Breast epithelium (tissue), 3 donors: ENCODE data around the gene DNAJC22.

Experiments used
- POLR2A ChIP-seq: fragments of 450-650 bp; IDR thresholded peaks from one replicate; pipeline ENCODE4 v1.6.1; 2016; ENCODE audit warnings: antibody characterized with exemption, mild to moderate bottlenecking, moderate library complexity
- TF ChIP-seq, protein P1 (sequence below), 3 donors: fragments of 450-650 bp; IDR thresholded peaks; one replicate each; pipeline ENCODE4 v1.5.1; 2016 to 2017; ENCODE audit warnings: antibody characterized with exemption in 3 of 3, mild to moderate bottlenecking in 3 of 3, moderate library complexity in 3 of 3

DNA sequence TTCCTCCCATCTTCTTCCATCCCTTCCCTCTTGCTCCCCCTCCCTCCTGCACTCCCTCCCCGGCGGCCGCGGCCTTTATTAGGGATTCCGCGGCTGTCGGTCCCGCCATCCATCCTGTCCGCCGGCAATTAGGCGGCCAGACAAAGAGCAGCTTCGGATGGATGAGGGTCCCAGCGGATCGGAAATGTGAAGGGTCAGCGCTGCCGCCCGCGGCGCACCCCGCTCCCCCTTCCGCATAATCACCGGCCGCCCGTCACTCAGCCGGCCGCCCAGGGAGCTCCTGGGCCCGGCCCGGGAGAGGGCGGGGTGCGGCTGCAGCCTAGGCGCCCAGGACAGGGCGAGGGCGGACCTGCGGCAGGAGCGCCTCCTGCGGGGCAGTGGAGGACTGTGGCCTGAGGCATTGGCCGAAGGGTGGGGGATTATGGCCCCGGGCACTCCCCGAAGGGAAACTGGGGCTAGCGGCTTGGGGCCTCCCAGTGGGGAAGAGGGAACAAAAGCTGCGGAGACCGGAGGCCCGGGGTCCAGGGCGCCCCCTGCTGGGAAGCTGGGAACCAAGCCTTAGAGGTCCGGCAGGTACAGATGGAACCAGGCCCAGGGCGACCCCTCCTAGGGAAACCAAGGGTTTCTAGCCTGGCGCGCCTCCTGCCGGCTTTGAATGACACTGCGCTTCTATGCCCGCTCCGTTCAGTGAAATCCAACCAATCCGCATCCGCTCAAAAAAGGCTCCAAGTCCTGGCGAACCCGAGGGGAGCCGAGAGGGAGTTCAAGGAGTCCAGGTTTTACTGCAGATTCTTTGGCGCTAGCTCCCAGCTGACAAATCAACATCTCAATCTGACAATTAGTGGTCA lies 4.4 kb upstream of the DNAJC22 start:
- TF ChIP-seq, protein P1, sequence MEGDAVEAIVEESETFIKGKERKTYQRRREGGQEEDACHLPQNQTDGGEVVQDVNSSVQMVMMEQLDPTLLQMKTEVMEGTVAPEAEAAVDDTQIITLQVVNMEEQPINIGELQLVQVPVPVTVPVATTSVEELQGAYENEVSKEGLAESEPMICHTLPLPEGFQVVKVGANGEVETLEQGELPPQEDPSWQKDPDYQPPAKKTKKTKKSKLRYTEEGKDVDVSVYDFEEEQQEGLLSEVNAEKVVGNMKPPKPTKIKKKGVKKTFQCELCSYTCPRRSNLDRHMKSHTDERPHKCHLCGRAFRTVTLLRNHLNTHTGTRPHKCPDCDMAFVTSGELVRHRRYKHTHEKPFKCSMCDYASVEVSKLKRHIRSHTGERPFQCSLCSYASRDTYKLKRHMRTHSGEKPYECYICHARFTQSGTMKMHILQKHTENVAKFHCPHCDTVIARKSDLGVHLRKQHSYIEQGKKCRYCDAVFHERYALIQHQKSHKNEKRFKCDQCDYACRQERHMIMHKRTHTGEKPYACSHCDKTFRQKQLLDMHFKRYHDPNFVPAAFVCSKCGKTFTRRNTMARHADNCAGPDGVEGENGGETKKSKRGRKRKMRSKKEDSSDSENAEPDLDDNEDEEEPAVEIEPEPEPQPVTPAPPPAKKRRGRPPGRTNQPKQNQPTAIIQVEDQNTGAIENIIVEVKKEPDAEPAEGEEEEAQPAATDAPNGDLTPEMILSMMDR (IDR thresholded peaks at IDR 0.05): peak; percentile 42 to 63 (median 59)
- no peak for TF ChIP-seq POLR2A
